Mucosa of descending colon (tissue), 3 donors: Measurements from ENCODE around the gene SYNM. TPM values are rescaled to one million over a fixed set of nuclear protein-coding genes. Genes with fewer than 3 reads are reported as not detected.
A peak's percentile ranks its signal among the peaks of the same experiment; 100 is the strongest.

Experiments used
- ATAC-seq: fragments of 200-7000 bp; cut with Tn5 transposase; one replicate; pipeline ENCODE4 v1.9.1; 2020; ENCODE audit warnings: mild to moderate bottlenecking, moderate library complexity
- DNase-seq, 3 donors: peaks; one replicate each; pipeline ENCODE4 v3.0.0-alpha.2; 2020
- H3K36me3 ChIP-seq: fragments of 200-600 bp; one replicate; pipeline ENCODE4 v1.8.0; 2021; ENCODE audit warnings: low read depth, mild to moderate bottlenecking
- H3K4me1 ChIP-seq: fragments of 200-600 bp; one replicate; pipeline ENCODE4 v1.8.0; 2021; ENCODE audit warnings: low read depth, mild to moderate bottlenecking
- H3K4me3 ChIP-seq: fragments of 200-600 bp; one replicate; pipeline ENCODE4 v1.8.0; 2021; ENCODE audit warnings: mild to moderate bottlenecking
- H3K9me3 ChIP-seq: fragments of 200-600 bp; one replicate; pipeline ENCODE4 v1.8.0; 2021; ENCODE audit warnings: mild to moderate bottlenecking
- CTCF ChIP-seq: fragments of 200-600 bp; IDR thresholded peaks from one replicate; pipeline ENCODE4 v1.8.0; 2022; ENCODE audit warnings: antibody characterized with exemption, mild to moderate bottlenecking
- intact Hi-C, 2 donors: fragments of 100-400 bp; cut with DNase I in 1 of 2; cut with micrococcal nuclease in 1 of 2; formaldehyde crosslinking; loops; one replicate each; pipeline versions ENCODE4 v1.11.0 to v1.11.1; 2022; cut with DNase I, micrococcal nuclease
- total RNA-seq, 3 donors: library from RNA; stranded (reverse); fragmentation: NEBNext Ultra II Directional in 2 of 3; extraction: Animal tissue kit (Norgen Biotek cat#: 25700) in 2 of 3; gene quantifications; one replicate each; pipeline versions ENCODE4 v1.2.1 to v1.2.4, GENCODE V29; 2021 to 2023
- donor health status: DM: no; HTN: no; CAD: no; lungs with moderate emphysema.
- donor health status: DM: no; HTN: no; CAD: no.
- donor health status: DM: no; HTN: yes; CAD: no.

SYNM gene
- total RNA-seq, 3 donors from 2014 or later = 10.9 to 777 (median 37.0) TPM

- H3K4me1 ChIP-seq = peaks cover 4% of the 10 kb centered on the region
- no peaks in the 10 kb centered on the region for H3K9me3 ChIP-seq
- no peak for DNase-seq
- intact Hi-C loops = no loop called here
- TF ChIP-seq CTCF = no peak
- no peak overlapping the region for H3K4me3 ChIP-seq
- H3K36me3 ChIP-seq = no peaks in the 10 kb centered on the region
- peak; percentile 23 for ATAC-seq
Measured at GRCh38 chr15:99138491-99138982, 33.7 kb downstream of the SYNM start.

- intact Hi-C loops = no loop called here
- Histone ChIP-seq H3K36me3 (no peaks in the 10 kb centered on the region), H3K9me3 (no peaks in the 10 kb centered on the region), H3K4me3 (no peak overlapping the region), H3K4me1 (peaks cover 8% of the 10 kb centered on the region)
- ATAC-seq (no peak), DNase-seq (no peak)
- no peak for TF ChIP-seq CTCF
Measured at GRCh38 chr15:99139276-99139675, 34.4 kb downstream of the SYNM start.

- no peaks in the 10 kb centered on the region for H3K9me3 ChIP-seq
- TF ChIP-seq CTCF = no peak
- H3K36me3 ChIP-seq = no peaks in the 10 kb centered on the region
- no peak for ATAC-seq
- intact Hi-C loops = loop anchor here in 1 of 2 donors (5.0 kb wide), 1 partner anchor 52 kb away; no protein-coding TSS in a partner anchor
- no peak for DNase-seq
- peaks cover 8% of the 10 kb centered on the region for H3K4me1 ChIP-seq
- no peak overlapping the region for H3K4me3 ChIP-seq
Measured at GRCh38 chr15:99140590-99140989, 35.7 kb downstream of the SYNM start.

GRCh38 chr15:99141943-99142342 is 37.1 kb downstream of the SYNM start:
- Histone ChIP-seq H3K4me1 (peaks cover 8% of the 10 kb centered on the region), H3K36me3 (no peaks in the 10 kb centered on the region), H3K4me3 (no peak overlapping the region), H3K9me3 (no peaks in the 10 kb centered on the region)
- no peak for TF ChIP-seq CTCF
- DNase-seq (no peak), ATAC-seq (no peak)
- intact Hi-C loops = loop anchor here in 1 of 2 donors (5.0 kb wide), 1 partner anchor 50 kb away; no protein-coding TSS in a partner anchor

- intact Hi-C loops = loop anchor here in 1 of 2 donors (5.0 kb wide), 1 partner anchor 50 kb away; no protein-coding TSS in a partner anchor
- no peak for DNase-seq
- Histone ChIP-seq H3K9me3 (no peaks in the 10 kb centered on the region), H3K4me1 (peaks cover 8% of the 10 kb centered on the region), H3K4me3 (no peak overlapping the region), H3K36me3 (no peaks in the 10 kb centered on the region)
- no peak for ATAC-seq
- TF ChIP-seq CTCF = no peak
Measured at GRCh38 chr15:99142562-99142961, 37.7 kb downstream of the SYNM start.

- H3K4me1 ChIP-seq = peaks cover 8% of the 10 kb centered on the region
- H3K9me3 ChIP-seq = no peaks in the 10 kb centered on the region
- peak; percentile 73 for ATAC-seq
- TF ChIP-seq CTCF = no peak
- no peak for DNase-seq
- H3K36me3 ChIP-seq = no peaks in the 10 kb centered on the region
- intact Hi-C loops = loop anchor here in 1 of 2 donors (5.0 kb wide), 1 partner anchor 49 kb away; no protein-coding TSS in a partner anchor
- H3K4me3 ChIP-seq = no peak overlapping the region
Measured at GRCh38 chr15:99143242-99143641, 38.4 kb downstream of the SYNM start.
